OCI-LY1 (cell line): ENCODE results near the gene ZC3H10.

ENCODE experiments used
- CTCF ChIP-seq: fragments of 200-600 bp; sonication (generic), shearing (Covaris generic); IDR thresholded peaks from 2 replicates; pipeline ENCODE4 v1.5.1; 2017; ENCODE audit warnings: mild to moderate bottlenecking, antibody characterized with exemption, low read length, moderate library complexity, mixed read lengths
- EZH2 ChIP-seq: fragments of 200-600 bp; sonication (generic), shearing (Covaris generic); IDR thresholded peaks from 2 replicates; pipeline ENCODE4 v1.8.0; 2017; ENCODE audit warnings: borderline replicate concordance, mixed run types, mild to moderate bottlenecking, antibody characterized with exemption, low read length, moderate library complexity, mixed read lengths

- TF ChIP-seq CTCF (peak; percentile 46), EZH2 (no peak)
Measured at GRCh38 chr12:56117778-56118687, at the start of gene ZC3H10.
